Retinal pigment epithelial cell (primary cell): ENCODE data around the gene UPF3A.

Experiments used
- DNase-seq: peaks from one replicate; pipeline ENCODE4 v3.0.0-alpha.2; 2010; ENCODE audit warnings: low read depth
- H3K4me3 ChIP-seq: 2 replicates; pipeline ENCODE4 v1.5.1; 2011; ENCODE audit warnings: mild to moderate bottlenecking, low read length, control low read depth, moderate library complexity
- TF ChIP-seq, protein P1 (sequence below): conservative IDR thresholded peaks from 2 replicates; pipeline ENCODE4 v1.5.1; 2011; ENCODE audit warnings: low read depth, low read length, control low read depth, inconsistent platforms

UPF3A gene

GRCh38 chr13:114313061-114313860 is 31.9 kb downstream of the UPF3A start:
- H3K4me3 ChIP-seq, result peak overlapping the region; percentile 70
- no peak for DNase-seq
- TF ChIP-seq, protein P1, sequence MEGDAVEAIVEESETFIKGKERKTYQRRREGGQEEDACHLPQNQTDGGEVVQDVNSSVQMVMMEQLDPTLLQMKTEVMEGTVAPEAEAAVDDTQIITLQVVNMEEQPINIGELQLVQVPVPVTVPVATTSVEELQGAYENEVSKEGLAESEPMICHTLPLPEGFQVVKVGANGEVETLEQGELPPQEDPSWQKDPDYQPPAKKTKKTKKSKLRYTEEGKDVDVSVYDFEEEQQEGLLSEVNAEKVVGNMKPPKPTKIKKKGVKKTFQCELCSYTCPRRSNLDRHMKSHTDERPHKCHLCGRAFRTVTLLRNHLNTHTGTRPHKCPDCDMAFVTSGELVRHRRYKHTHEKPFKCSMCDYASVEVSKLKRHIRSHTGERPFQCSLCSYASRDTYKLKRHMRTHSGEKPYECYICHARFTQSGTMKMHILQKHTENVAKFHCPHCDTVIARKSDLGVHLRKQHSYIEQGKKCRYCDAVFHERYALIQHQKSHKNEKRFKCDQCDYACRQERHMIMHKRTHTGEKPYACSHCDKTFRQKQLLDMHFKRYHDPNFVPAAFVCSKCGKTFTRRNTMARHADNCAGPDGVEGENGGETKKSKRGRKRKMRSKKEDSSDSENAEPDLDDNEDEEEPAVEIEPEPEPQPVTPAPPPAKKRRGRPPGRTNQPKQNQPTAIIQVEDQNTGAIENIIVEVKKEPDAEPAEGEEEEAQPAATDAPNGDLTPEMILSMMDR, result no peak

GRCh38 chr13:114314074-114314912 is 32.9 kb downstream of the UPF3A start, which contains the start of gene CHAMP1:
TSS of gene CHAMP1 (plus strand) at chr13:114314503. CDS start at chr13:114323843, 9,340 bp downstream.
- peak within 1 kb of the TSS; percentile 70 for H3K4me3 ChIP-seq
- TF ChIP-seq, protein P1, result peak; percentile 1
- peak; percentile 78 for DNase-seq

- DNase-seq, result no peak
- TF ChIP-seq, protein P1, result no peak
- H3K4me3 ChIP-seq, result peak overlapping the region; percentile 70
Measured at GRCh38 chr13:114315074-114315785, 33.8 kb downstream of the UPF3A start.

DNA sequence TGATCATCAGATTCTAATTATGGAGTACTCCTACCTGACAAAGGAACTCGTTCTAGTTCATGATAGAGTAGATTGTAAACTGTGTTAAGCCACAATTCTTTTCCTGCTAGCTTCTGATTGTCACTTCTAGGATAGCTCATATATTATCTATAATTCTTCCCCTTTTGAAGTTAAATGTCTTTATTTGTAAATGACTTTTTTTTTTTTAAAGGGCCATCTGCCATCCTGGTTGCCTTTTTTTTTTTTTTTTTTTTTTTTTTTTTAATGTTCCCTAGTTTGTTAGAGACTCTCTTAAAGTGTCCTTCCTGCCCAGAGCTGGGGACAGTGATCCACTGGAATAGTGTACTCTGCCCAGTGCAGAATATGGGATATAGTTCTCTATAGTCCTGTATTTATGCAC is 37.2 kb downstream of the UPF3A start:
- no peak for DNase-seq
- TF ChIP-seq, protein P1, result no peak
- H3K4me3 ChIP-seq, result no peak overlapping the region

DNA sequence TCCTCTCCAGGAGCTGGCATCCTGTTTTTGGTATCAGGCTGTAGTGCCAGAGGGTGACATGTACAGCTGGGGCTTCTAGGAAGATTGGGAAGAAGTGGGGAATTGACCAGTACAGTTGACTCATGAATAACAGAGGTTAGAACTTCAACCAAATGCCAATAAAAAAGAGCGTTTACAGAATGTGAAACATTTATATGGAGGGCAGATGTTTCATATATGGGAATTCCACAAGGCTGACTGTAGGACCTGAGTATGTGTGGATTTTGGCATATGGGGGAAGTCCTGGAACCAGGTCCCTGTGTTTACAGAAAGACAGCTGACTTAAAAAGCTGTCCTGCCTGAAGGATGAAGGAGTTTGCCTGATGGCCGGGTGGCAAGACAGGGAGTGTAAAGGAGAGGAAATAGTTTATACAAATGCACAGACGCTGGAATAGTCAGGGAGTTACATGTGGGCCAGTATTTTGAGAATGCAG is 38.1 kb downstream of the UPF3A start:
- TF ChIP-seq, protein P1, result no peak
- no peak overlapping the region for H3K4me3 ChIP-seq
- no peak for DNase-seq

DNA sequence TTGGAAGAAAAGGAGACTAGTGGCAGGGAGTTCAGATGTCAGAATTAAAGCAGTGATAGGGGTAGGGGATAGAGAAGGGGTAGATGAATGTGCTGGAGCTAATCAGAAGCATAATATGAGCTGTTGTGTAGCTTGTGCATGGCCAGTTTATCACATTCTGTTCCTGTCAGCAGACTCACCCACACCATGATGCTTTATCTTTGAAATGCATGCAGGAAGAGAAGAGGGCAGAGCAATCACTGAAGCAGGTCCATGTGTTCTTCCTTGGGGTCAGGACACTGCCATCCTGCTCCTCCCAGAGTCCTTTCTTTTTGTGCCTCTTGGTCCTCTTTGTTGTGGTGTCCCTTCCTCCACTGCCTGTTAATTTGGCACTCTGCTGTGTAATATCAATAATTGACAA is 38.7 kb downstream of the UPF3A start:
- no peak for DNase-seq
- no peak overlapping the region for H3K4me3 ChIP-seq
- TF ChIP-seq, protein P1, result no peak
